SK-N-SH (cell line): ENCODE data around the gene CAMK2D. TPM values are rescaled to one million over a fixed set of nuclear protein-coding genes. Genes with fewer than 3 reads are reported as not detected.

ENCODE experiments used
- CTCF ChIA-PET: fragments of 300-600, 350-600 bp; formaldehyde crosslinking; extraction: SDS; loops from one replicate; lab custom pipeline; 2021; lab: Yijun Ruan, JAX
- POLR2A ChIA-PET: fragments of 350-600 bp; sonication (Branson Sonifier 250); formaldehyde crosslinking; extraction: SDS; loops from one replicate; lab custom pipeline; 2020; ENCODE audit warnings: antibody characterized with exemption, inconsistent platforms; lab: Yijun Ruan, JAX
- DNase-seq: peaks from one replicate; pipeline ENCODE4 v3.0.0; 2012
- H2AFZ ChIP-seq: fragments of 200-600 bp; sonication (generic); 2 replicates; pipeline ENCODE4 v1.8.1; 2016; ENCODE audit warnings: antibody characterized with exemption, mild to moderate bottlenecking, low read depth
- H3F3A ChIP-seq: fragments of 200-600 bp; sonication (generic); replicated peaks from 2 replicates; pipeline ENCODE3; 2016; ENCODE audit warnings: antibody characterized with exemption, mild to moderate bottlenecking; ENCODE audit not compliant: insufficient read depth
- H3K27ac ChIP-seq, 2 experiments: fragments of 200-500 bp in 1 of 2; fragments of 200-600 bp in 1 of 2; sonication (Bioruptor generic) in 1 of 2; sonication (generic), shearing (Covaris generic) in 1 of 2; 2 replicates each; pipeline versions ENCODE4 v1.5.1 to v1.6.1; 2014 to 2016; ENCODE audit warnings: low read depth in 2 of 2, inconsistent platforms in 1 of 2, low read length in 1 of 2, mild to moderate bottlenecking in 1 of 2, mixed read lengths in 1 of 2
- H3K27me3 ChIP-seq: fragments of 200-600 bp; sonication (generic), shearing (Covaris generic); 2 replicates; pipeline ENCODE4 v1.6.1; 2016; ENCODE audit warnings: mixed run types; ENCODE audit not compliant: insufficient read depth
- H3K36me3 ChIP-seq, 2 experiments: fragments of 200-500 bp in 1 of 2; fragments of 200-600 bp in 1 of 2; sonication (Bioruptor generic) in 1 of 2; sonication (generic) in 1 of 2; replicated peaks in 1 of 2; 2 replicates each; pipeline versions ENCODE3 to v1.5.1; 2014 to 2016; ENCODE audit warnings: low read length in 1 of 2, mild to moderate bottlenecking in 1 of 2; ENCODE audit not compliant: insufficient read depth in 2 of 2, control insufficient read depth in 1 of 2
- H3K4me1 ChIP-seq, 2 experiments: fragments of 200-500 bp in 1 of 2; fragments of 200-600 bp in 1 of 2; sonication (Bioruptor generic) in 1 of 2; sonication (generic), shearing (Covaris generic) in 1 of 2; 2 replicates each; pipeline versions ENCODE4 v1.5.1 to v1.6.1; 2014 to 2016; ENCODE audit warnings: low read depth in 1 of 2, low read length in 1 of 2, mixed run types in 1 of 2; ENCODE audit not compliant: insufficient read depth in 2 of 2, control insufficient read depth in 1 of 2
- H3K4me2 ChIP-seq: fragments of 200-600 bp; sonication (generic), shearing (Covaris generic); 2 replicates; pipeline ENCODE4 v1.6.1; 2017; ENCODE audit warnings: mixed run types
- H3K4me3 ChIP-seq, 2 experiments: fragments of 200-500 bp in 1 of 2; fragments of 200-600 bp in 1 of 2; sonication (Bioruptor generic) in 1 of 2; sonication (generic), shearing (Covaris generic) in 1 of 2; 2 replicates each; pipeline versions ENCODE4 v1.5.1 to v1.8.1; 2014 to 2016; ENCODE audit warnings: low read depth in 2 of 2, inconsistent platforms in 1 of 2, low read length in 1 of 2, mild to moderate bottlenecking in 1 of 2, mixed read lengths in 1 of 2, moderate library complexity in 1 of 2
- H3K79me2 ChIP-seq: fragments of 200-600 bp; sonication (generic); 2 replicates; pipeline ENCODE4 v1.8.1; 2017; ENCODE audit warnings: mild to moderate bottlenecking; ENCODE audit not compliant: insufficient read depth
- H3K9ac ChIP-seq: fragments of 200-600 bp; sonication (generic); 2 replicates; pipeline ENCODE4 v1.6.1; 2017; ENCODE audit warnings: mixed run types
- H3K9me2 ChIP-seq: fragments of 200-600 bp; sonication (generic); 2 replicates; pipeline ENCODE4 v1.6.1; 2017; ENCODE audit warnings: mixed run types
- H3K9me3 ChIP-seq: fragments of 200-600 bp; sonication (generic); 2 replicates; pipeline ENCODE4 v1.6.1; 2017; ENCODE audit warnings: mixed run types, mild to moderate bottlenecking, moderate library complexity
- H4K20me1 ChIP-seq: fragments of 200-600 bp; sonication (generic); 2 replicates; pipeline ENCODE4 v1.6.1; 2017; ENCODE audit warnings: mild to moderate bottlenecking, mixed run types; ENCODE audit not compliant: insufficient read depth
- CHD2 ChIP-seq: fragments of 150-350 bp; IDR thresholded peaks from 2 replicates; pipeline ENCODE4 v1.6.1; 2018; ENCODE audit warnings: low read length; ENCODE audit not compliant: partially characterized antibody
- ELF1 ChIP-seq: IDR thresholded peaks from 2 replicates; pipeline ENCODE4 v1.4.0; 2012
- EZH2phosphoT487 ChIP-seq: fragments of 200-600 bp; sonication (generic); IDR thresholded peaks from 2 replicates; pipeline ENCODE4 v1.6.1; 2017; ENCODE audit warnings: low read depth, mixed run types, mild to moderate bottlenecking, antibody characterized with exemption, moderate library complexity, borderline replicate concordance
- GABPA ChIP-seq: IDR thresholded peaks from 2 replicates; pipeline ENCODE4 v1.4.0; 2012; ENCODE audit warnings: low read depth, mild to moderate bottlenecking
- JUND ChIP-seq: IDR thresholded peaks from 2 replicates; pipeline ENCODE4 v1.4.0; 2012
- MEF2A ChIP-seq: IDR thresholded peaks from 2 replicates; pipeline ENCODE4 v1.4.0; 2012; ENCODE audit warnings: low read depth, borderline replicate concordance
- PBX3 ChIP-seq: IDR thresholded peaks from 2 replicates; pipeline ENCODE4; 2012
- POLR2AphosphoS5 ChIP-seq: IDR thresholded peaks from 2 replicates; pipeline ENCODE4 v1.6.1; 2012; ENCODE audit warnings: low read depth, low read length
- RAD21 ChIP-seq: IDR thresholded peaks from 2 replicates; pipeline ENCODE4 v1.6.1; 2012; ENCODE audit warnings: mild to moderate bottlenecking, low read length
- RXRA ChIP-seq: IDR thresholded peaks from 2 replicates; pipeline ENCODE4 v1.4.0; 2012; ENCODE audit warnings: low read depth, mild to moderate bottlenecking, borderline replicate concordance
- SIN3A ChIP-seq: IDR thresholded peaks from 2 replicates; pipeline ENCODE4 v1.6.1; 2012; ENCODE audit warnings: low read depth, mild to moderate bottlenecking, low read length, moderate library complexity, borderline replicate concordance
- TCF12 ChIP-seq: IDR thresholded peaks from 2 replicates; pipeline ENCODE4 v1.4.0; 2012
- USF2 ChIP-seq: fragments of 150-350 bp; IDR thresholded peaks from 2 replicates; pipeline ENCODE4 v1.6.1; 2017; ENCODE audit warnings: antibody characterized with exemption, low read length, low read depth, borderline replicate concordance
- ZBTB33 ChIP-seq: IDR thresholded peaks from 2 replicates; pipeline ENCODE4 v1.4.0; 2012; ENCODE audit warnings: low read depth, borderline replicate concordance
- WGBS: methylation state at CpG from one replicate; pipeline ENCODE4 v1.1.6; 2017; ENCODE audit warnings: low lambda C conversion rate; 5-methylcytosine and 5-hydroxymethylcytosine counted together
- polyA plus RNA-seq, 3 experiments: library from polyadenylated mRNA; depleted of rRNA; stranded (reverse); fragments of >200 nt; gene quantifications; 2 replicates each; pipeline ENCODE4 v1.2.3, GENCODE V29; 2012
- TF ChIP-seq, protein P1 (sequence below): IDR thresholded peaks from 2 replicates; pipeline ENCODE4 v1.4.0; 2012; ENCODE audit warnings: low read depth, borderline replicate concordance

Gene CAMK2D
- polyA plus RNA-seq, 1 of the 3 experiments (the other 2 are of a cell fraction), result 17.0 TPM

GRCh38 chr4:113617195-113617594 lies 144.3 kb downstream of the CAMK2D start:
- TF ChIP-seq TCF12 (no peak), EZH2phosphoT487 (no peak), RAD21 (no peak), CHD2 (no peak), USF2 (no peak), SIN3A (no peak), ZBTB33 (no peak), POLR2AphosphoS5 (no peak), PBX3 (no peak), ELF1 (no peak), JUND (no peak), MEF2A (no peak), GABPA (no peak), RXRA (no peak)
- TF ChIP-seq, protein P1, sequence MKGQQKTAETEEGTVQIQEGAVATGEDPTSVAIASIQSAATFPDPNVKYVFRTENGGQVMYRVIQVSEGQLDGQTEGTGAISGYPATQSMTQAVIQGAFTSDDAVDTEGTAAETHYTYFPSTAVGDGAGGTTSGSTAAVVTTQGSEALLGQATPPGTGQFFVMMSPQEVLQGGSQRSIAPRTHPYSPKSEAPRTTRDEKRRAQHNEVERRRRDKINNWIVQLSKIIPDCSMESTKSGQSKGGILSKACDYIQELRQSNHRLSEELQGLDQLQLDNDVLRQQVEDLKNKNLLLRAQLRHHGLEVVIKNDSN, result no peak
- no peak overlapping the region for H3K27ac ChIP-seq
- H4K20me1 ChIP-seq, result no peaks in the 10 kb centered on the region; the same call in 1 of the 2 replicates
- DNase-seq, result no peak
- CTCF ChIA-PET, result interaction anchor here (0.6 kb wide), 1 partner anchor 1351 kb away, joined by 3 read pairs; no protein-coding TSS in a partner anchor
- WGBS, result 97% methylated on average over 6 of the region's 6 CpGs
- H3K9ac ChIP-seq, result no peak overlapping the region
- POLR2A ChIA-PET, result no interaction called here
- no peaks in the 10 kb centered on the region for H3K9me3 ChIP-seq
- peaks cover 0 to 9% of the 10 kb centered on the region in 2 experiments for H3K36me3 ChIP-seq
- H3K79me2 ChIP-seq, result peaks cover 19% of the 10 kb centered on the region
- peaks cover 15% of the 10 kb centered on the region for H3F3A ChIP-seq
- no peaks in the 10 kb centered on the region for H3K27me3 ChIP-seq
- H3K4me2 ChIP-seq, result no peak overlapping the region
- H3K4me3 ChIP-seq, result no peak overlapping the region
- H3K9me2 ChIP-seq, result no peaks in the 10 kb centered on the region
- H2AFZ ChIP-seq, result no peak overlapping the region
- H3K4me1 ChIP-seq, result peaks cover 0 to 11% of the 10 kb centered on the region in 2 experiments; a peak in 2 of 4 replicates
